WI38 (cell line): ENCODE data around the gene KPNA5.

Experiments
- H3K4me3 ChIP-seq: 2 replicates; pipeline ENCODE4 v1.5.1; 2011; ENCODE audit warnings: low read depth, mild to moderate bottlenecking, control low read depth, low read length
- CTCF ChIP-seq: IDR thresholded peaks from 2 replicates; pipeline ENCODE4 v1.5.1; 2012; ENCODE audit warnings: low read depth, mild to moderate bottlenecking, control low read depth, low read length

The KPNA5 gene

GRCh38 chr6:116761779-116762178 lies 80.8 kb downstream of the KPNA5 start:
- no peak overlapping the region for H3K4me3 ChIP-seq
- TF ChIP-seq CTCF: no peak

DNA sequence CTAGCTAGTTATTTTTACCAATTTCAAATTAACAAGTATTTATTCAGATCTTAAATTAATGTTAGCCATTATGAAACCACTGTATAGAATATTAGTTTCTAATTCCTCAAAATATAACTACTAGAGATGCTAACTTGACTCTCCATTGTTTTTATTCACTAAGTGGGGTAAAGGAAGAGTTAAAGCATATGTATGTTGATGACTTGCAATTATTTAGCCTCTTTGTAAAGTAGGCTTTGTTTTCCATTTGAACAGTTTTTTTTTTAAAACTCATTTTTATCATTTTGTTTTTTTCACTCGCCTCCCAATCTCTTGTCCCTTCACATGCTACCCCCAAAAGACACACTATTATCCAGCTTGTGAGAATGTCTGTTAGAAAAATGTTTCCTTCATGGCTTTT lies 81.2 kb downstream of the KPNA5 start:
- no peak for TF ChIP-seq CTCF
- no peak overlapping the region for H3K4me3 ChIP-seq

GRCh38 chr6:116763048-116763447 lies 82.0 kb downstream of the KPNA5 start:
- no peak for TF ChIP-seq CTCF
- no peak overlapping the region for H3K4me3 ChIP-seq

DNA sequence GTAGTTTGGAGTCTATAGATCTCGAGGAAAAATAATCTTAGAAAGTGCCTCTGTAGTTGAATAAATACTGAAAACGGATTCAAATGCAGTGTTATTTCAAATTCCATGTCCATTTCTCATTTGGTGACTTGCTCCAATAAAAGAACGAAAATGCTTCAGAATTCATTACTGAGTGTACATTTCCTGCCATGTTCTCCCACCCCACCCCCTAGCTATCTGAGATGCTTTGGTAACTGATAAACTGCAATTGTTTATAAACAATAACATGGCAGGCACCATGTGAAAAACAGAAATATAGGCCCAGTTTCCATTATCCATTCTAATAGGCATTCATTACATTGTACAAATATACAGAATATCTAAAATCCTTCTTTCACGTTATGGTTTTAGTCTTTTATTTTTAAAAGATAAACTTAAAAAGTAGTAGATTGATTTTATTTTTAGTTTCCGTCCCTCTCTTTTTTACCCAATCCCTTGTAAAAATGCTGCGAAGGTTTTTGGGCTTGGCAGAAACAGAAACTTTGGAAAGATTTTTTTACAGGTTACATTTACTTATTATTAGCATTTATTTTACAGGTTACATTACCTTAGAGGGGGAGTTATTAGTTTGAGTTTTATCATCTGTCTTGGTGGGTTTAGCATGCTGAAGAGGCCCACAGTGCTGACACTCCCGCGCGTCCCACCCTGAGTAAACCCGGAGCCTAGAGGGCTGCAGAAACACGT lies 83.1 kb downstream of the KPNA5 start:
- peak overlapping the region; percentile 67 for H3K4me3 ChIP-seq
- no peak for TF ChIP-seq CTCF

- H3K4me3 ChIP-seq: peak overlapping the region; percentile 67
- no peak for TF ChIP-seq CTCF
These were observed 83.6 kb downstream of the KPNA5 start for GRCh38 chr6:116764629-116764960.

- peak within 1 kb of the TSS; percentile 67 for H3K4me3 ChIP-seq
- TF ChIP-seq CTCF: no peak
These were observed 84.2 kb downstream of the KPNA5 start, which contains the start of gene FAM162B for GRCh38 chr6:116764961-116765841. Gene FAM162B, minus strand, starts transcription at chr6:116765719. Its CDS starts 143 bp downstream, at chr6:116765576.
